Lower leg skin (tissue), 4 donors: ENCODE data around the gene CRAMP1. TPM values are rescaled to one million over a fixed set of nuclear protein-coding genes. Genes with fewer than 3 reads are reported as not detected.

Experiments used
- DNase-seq, 2 donors: peaks; one replicate each; pipeline ENCODE4 v3.0.0-alpha.2; 2019; ENCODE audit warnings: low spot score in 2 of 2
- H3K4me3 ChIP-seq: fragments of 200-600 bp; sonication (generic); 2 replicates; pipeline ENCODE4 v1.5.1; 2017; ENCODE audit warnings: mild to moderate bottlenecking, low read depth; ENCODE audit not compliant: poor library complexity, severe bottlenecking
- CTCF ChIP-seq, 3 donors: fragments of 450-650 bp; IDR thresholded peaks; one replicate each; pipeline ENCODE4 v1.5.1; 2016; ENCODE audit warnings: antibody characterized with exemption in 3 of 3, mild to moderate bottlenecking in 3 of 3, moderate library complexity in 2 of 3
- POLR2A ChIP-seq, 2 donors: fragments of 450-650 bp; IDR thresholded peaks; one replicate each; pipeline ENCODE4 v1.6.1; 2016 to 2017; ENCODE audit warnings: antibody characterized with exemption in 2 of 2, mild to moderate bottlenecking in 1 of 2, moderate library complexity in 1 of 2
- WGBS, 2 donors: methylation state at CpG; one replicate each; pipeline ENCODE4 v1.1.5; 2018; 5-methylcytosine and 5-hydroxymethylcytosine counted together
- intact Hi-C: fragments of 100-400 bp; cut with DNase I; formaldehyde crosslinking; loops from one replicate; pipeline ENCODE4 v1.15.0; 2023; ENCODE audit warnings: low total_unique reads
- total RNA-seq, 4 donors: library from RNA; depleted of rRNA; stranded (reverse); fragments of >200 nt; gene quantifications; one replicate each; pipeline ENCODE4 v1.1.0, GENCODE V29; 2016

The CRAMP1 gene
- total RNA-seq, 4 donors from 2014 or later = 14.2 to 29.6 (median 19.3) TPM

GRCh38 chr16:1681032-1681431, 68.9 kb downstream of the CRAMP1 start:
- WGBS, 2 donors = 87 to 95% methylated on average over 10 of the region's 10 CpGs
- H3K4me3 ChIP-seq = no peak overlapping the region
- intact Hi-C loops = no loop called here
- TF ChIP-seq POLR2A (IDR thresholded peaks at IDR 0.05) (no peak), CTCF (IDR thresholded peaks at IDR 0.05) (no peak)
- no peak for DNase-seq

- WGBS, 2 donors = 71 to 85% methylated on average over 17 of the region's 17 CpGs
- TF ChIP-seq CTCF (IDR thresholded peaks at IDR 0.05) (no peak), POLR2A (IDR thresholded peaks at IDR 0.05) (no peak)
- no peak overlapping the region for H3K4me3 ChIP-seq
- DNase-seq = no peak
- intact Hi-C loops = no loop called here
These were observed 75.5 kb downstream of the CRAMP1 start for GRCh38 chr16:1687427-1688316.

GRCh38 chr16:1688807-1689560, 76.8 kb downstream of the CRAMP1 start:
- no peak for TF ChIP-seq POLR2A (IDR thresholded peaks at IDR 0.05)
- TF ChIP-seq CTCF (IDR thresholded peaks at IDR 0.05) = no peak
- WGBS, 2 donors = 80 to 82% methylated on average over 10 of the region's 10 CpGs
- no peak overlapping the region for H3K4me3 ChIP-seq
- intact Hi-C loops = no loop called here
- no peak for DNase-seq

GRCh38 chr16:1689853-1690252, 77.7 kb downstream of the CRAMP1 start:
- H3K4me3 ChIP-seq = no peak overlapping the region
- no peak for TF ChIP-seq CTCF (IDR thresholded peaks at IDR 0.05)
- intact Hi-C loops = no loop called here
- DNase-seq = no peak
- WGBS, 2 donors = 87 to 89% methylated on average over 13 of the region's 13 CpGs

GRCh38 chr16:1690810-1691209, 78.7 kb downstream of the CRAMP1 start:
- 54 to 64% methylated on average over 1 of the region's 1 CpG for WGBS, 2 donors

More at GRCh38 chr16:1690810-1691209, 78.7 kb downstream of the CRAMP1 start:
- H3K4me3 ChIP-seq = no peak overlapping the region
- TF ChIP-seq POLR2A (IDR thresholded peaks at IDR 0.05) (no peak), CTCF (IDR thresholded peaks at IDR 0.05) (no peak)
- no peak for DNase-seq
- intact Hi-C loops = no loop called here
